LHCN-M2 (cell line): ENCODE measurements around the gene NUCKS1. TPM values are rescaled to one million over a fixed set of nuclear protein-coding genes. Genes with fewer than 3 reads are reported as not detected.

Experiments
- DNase-seq: peaks from one replicate; pipeline ENCODE4 v3.0.0-alpha.2; 2012; ENCODE audit warnings: low read depth
- total RNA-seq: library from RNA; depleted of rRNA; stranded (reverse); fragments of >200 nt; gene quantifications from 2 replicates; pipeline ENCODE4 v1.2.3, GENCODE V29; 2014

The NUCKS1 gene
- total RNA-seq, 1 experiment from 2014 or later, result 175 TPM

- no peak for DNase-seq
These were observed 20.6 kb upstream of the NUCKS1 start for GRCh38 chr1:205770618-205771017.

GRCh38 chr1:205769641-205770365 is 19.8 kb upstream of the NUCKS1 start:
- DNase-seq, result no peak

GRCh38 chr1:205767248-205767647 is 17.3 kb upstream of the NUCKS1 start:
- no peak for DNase-seq

GRCh38 chr1:205766570-205766969 is 16.6 kb upstream of the NUCKS1 start:
- DNase-seq, result no peak

GRCh38 chr1:205766038-205766437 is 16.1 kb upstream of the NUCKS1 start:
- peak; percentile 15 for DNase-seq

GRCh38 chr1:205764578-205764977 is 14.6 kb upstream of the NUCKS1 start:
- no peak for DNase-seq

- no peak for DNase-seq
These were observed 14.0 kb upstream of the NUCKS1 start for GRCh38 chr1:205763980-205764379.

- DNase-seq, result no peak
These were observed 10.6 kb upstream of the NUCKS1 start for GRCh38 chr1:205760606-205761005.

- DNase-seq, result no peak
These were observed 6.6 kb upstream of the NUCKS1 start for GRCh38 chr1:205756552-205756951.

GRCh38 chr1:205754857-205755256 is 4.9 kb upstream of the NUCKS1 start:
- no peak for DNase-seq

GRCh38 chr1:205751036-205751651 is 1.2 kb upstream of the NUCKS1 start:
- peak; percentile 49 for DNase-seq

- peak; percentile 94 for DNase-seq
These were observed 496 bp downstream of the NUCKS1 start for GRCh38 chr1:205749234-205750137.

- DNase-seq, result peak; percentile 61
These were observed 1.4 kb downstream of the NUCKS1 start for GRCh38 chr1:205748403-205749233.

- no peak for DNase-seq
These were observed 3.1 kb downstream of the NUCKS1 start for GRCh38 chr1:205746757-205747412.

- no peak for DNase-seq
These were observed 5.6 kb downstream of the NUCKS1 start for GRCh38 chr1:205744403-205744802.

GRCh38 chr1:205743977-205744376 is 6.0 kb downstream of the NUCKS1 start:
- DNase-seq, result no peak

- DNase-seq, result no peak
These were observed 8.3 kb downstream of the NUCKS1 start for GRCh38 chr1:205741681-205742080.

- peak; percentile 58 for DNase-seq
These were observed 10.4 kb downstream of the NUCKS1 start for GRCh38 chr1:205739348-205740160.

- DNase-seq, result no peak
These were observed 14.8 kb downstream of the NUCKS1 start for GRCh38 chr1:205735218-205735617.
